HL-60 (cell line): ENCODE data around the gene PNMA8B.

Experiments
- DNase-seq, 2 experiments: peaks; one replicate each; pipeline ENCODE4 v3.0.0-alpha.2; 2010 to 2020; ENCODE audit warnings: low read depth in 1 of 2, low spot score in 1 of 2
- H3K27ac ChIP-seq: fragments of 250-450 bp; sonication (Bioruptor Pico); replicated peaks from 2 replicates; pipeline ENCODE4 v1.5.1; 2020; ENCODE audit warnings: mild to moderate bottlenecking, moderate library complexity
- H3K27me3 ChIP-seq: fragments of 250-450 bp; sonication (Bioruptor Pico); 2 replicates; pipeline ENCODE4 v1.5.1; 2021; ENCODE audit warnings: mild to moderate bottlenecking, moderate library complexity; ENCODE audit not compliant: insufficient read depth, poor library complexity, severe bottlenecking
- H3K4me3 ChIP-seq: replicated peaks from 2 replicates; pipeline ENCODE4 v1.5.1; 2011; ENCODE audit warnings: mild to moderate bottlenecking, control low read depth, low read length; ENCODE audit not compliant: insufficient read depth
- CTCF ChIP-seq: IDR thresholded peaks from one replicate; pipeline ENCODE4 v1.5.1; 2011; ENCODE audit warnings: low read length, control low read depth, inconsistent platforms; ENCODE audit not compliant: insufficient read depth
- GABPA ChIP-seq: IDR thresholded peaks from 2 replicates; pipeline ENCODE4 v1.6.1; 2012; ENCODE audit warnings: low read depth
- POLR2AphosphoS5 ChIP-seq: IDR thresholded peaks from 2 replicates; pipeline ENCODE4 v1.6.1; 2012; ENCODE audit warnings: low read depth
- REST ChIP-seq: IDR thresholded peaks from 2 replicates; pipeline ENCODE4 v1.6.1; 2012; ENCODE audit warnings: low read depth; ENCODE audit not compliant: insufficient replicate concordance
- SPI1 ChIP-seq: IDR thresholded peaks from 2 replicates; pipeline ENCODE4 v1.6.1; 2012; ENCODE audit warnings: low read depth, mild to moderate bottlenecking, borderline replicate concordance

PNMA8B gene

GRCh38 chr19:46493236-46494145, 2.2 kb downstream of the PNMA8B start:
- TF ChIP-seq REST: no peak
- no peak for TF ChIP-seq POLR2AphosphoS5
- no peak for TF ChIP-seq CTCF
- no peak for TF ChIP-seq SPI1
- TF ChIP-seq GABPA: no peak
- DNase-seq: peak in 1 of 2 experiments; percentile 11
- H3K27me3 ChIP-seq: peaks cover 37% of the 10 kb centered on the region
- no peak overlapping the region for H3K27ac ChIP-seq
- no peak overlapping the region for H3K4me3 ChIP-seq

GRCh38 chr19:46492841-46493235, 2.8 kb downstream of the PNMA8B start:
- no peak for DNase-seq
- peaks cover 37% of the 10 kb centered on the region for H3K27me3 ChIP-seq
- H3K27ac ChIP-seq: no peak overlapping the region
- TF ChIP-seq REST (no peak), SPI1 (no peak), GABPA (no peak), POLR2AphosphoS5 (no peak), CTCF (no peak)
- H3K4me3 ChIP-seq: no peak overlapping the region

- Histone ChIP-seq H3K27me3 (peaks cover 37% of the 10 kb centered on the region), H3K4me3 (no peak overlapping the region), H3K27ac (no peak overlapping the region)
- TF ChIP-seq SPI1 (no peak), GABPA (no peak), CTCF (no peak), REST (no peak), POLR2AphosphoS5 (no peak)
- DNase-seq: no peak
These were observed 3.5 kb downstream of the PNMA8B start for GRCh38 chr19:46491975-46492682.
